NCI-H526 treated with DMSO at 0.1 percent for 48 hours (cell line): ENCODE measurements around the gene ACE.

Experiments
- DNase-seq: peaks from one replicate; lab custom pipeline; 2025; lab: John Stamatoyannopoulos, UW

ACE gene

GRCh38 chr17:63474586-63475460, 2.0 kb upstream of the ACE start:
- DNase-seq = no peak

- DNase-seq = no peak
Observed at GRCh38 chr17:63475491-63476412, 1.1 kb upstream of the ACE start.

- no peak for DNase-seq
Observed at GRCh38 chr17:63476459-63476853, 405 bp upstream of the ACE start.

- peak; percentile 61 for DNase-seq
Observed at GRCh38 chr17:63477480-63478440, 899 bp downstream of the ACE start.

- DNase-seq = peak; percentile 52
Observed at GRCh38 chr17:63478814-63479494, 2.1 kb downstream of the ACE start.

GRCh38 chr17:63479495-63480184, 2.8 kb downstream of the ACE start:
- DNase-seq = no peak

- DNase-seq = no peak
Observed at GRCh38 chr17:63480192-63480784, 3.4 kb downstream of the ACE start.

GRCh38 chr17:63480826-63481487, 4.1 kb downstream of the ACE start:
- DNase-seq = no peak

- DNase-seq = no peak
Observed at GRCh38 chr17:63481488-63481870, 4.6 kb downstream of the ACE start.

GRCh38 chr17:63482509-63482908, 5.6 kb downstream of the ACE start:
- DNase-seq = no peak

- DNase-seq = no peak
Observed at GRCh38 chr17:63483038-63483437, 6.2 kb downstream of the ACE start.

- DNase-seq = no peak
Observed at GRCh38 chr17:63483655-63484575, 7.1 kb downstream of the ACE start.

GRCh38 chr17:63486317-63487013, 9.6 kb downstream of the ACE start:
- DNase-seq = no peak

- DNase-seq = no peak
Observed at GRCh38 chr17:63487014-63487339, 10.1 kb downstream of the ACE start.

- DNase-seq = no peak
Observed at GRCh38 chr17:63488851-63489250, 12.0 kb downstream of the ACE start.

- no peak for DNase-seq
Observed at GRCh38 chr17:63489291-63489690, 12.4 kb downstream of the ACE start.

GRCh38 chr17:63490329-63490728, 13.5 kb downstream of the ACE start:
- DNase-seq = no peak

GRCh38 chr17:63490858-63491400, 14.1 kb downstream of the ACE start:
- no peak for DNase-seq
